Left lung (tissue), 10 donors: Measurements from ENCODE around the gene SBNO2. TPM values are rescaled to one million over a fixed set of nuclear protein-coding genes. Genes with fewer than 3 reads are reported as not detected.
A peak's percentile ranks its signal among the peaks of the same experiment; 100 is the strongest.

ENCODE experiments used
- ATAC-seq: fragments of 200-7000 bp; cut with Tn5 transposase; one replicate; pipeline ENCODE4 v1.9.1; 2020; ENCODE audit warnings: moderate library complexity
- DNase-seq, 4 donors: peaks; one replicate each; pipeline ENCODE4 v3.0.0-alpha.2; 2013 to 2020
- H3K27ac ChIP-seq, 2 donors: fragments of 200-600 bp; sonication (generic) in 1 of 2; one replicate each; pipeline versions ENCODE4 v1.5.0 to v1.8.0; 2020 to 2021
- H3K27me3 ChIP-seq, 2 donors: fragments of 200-600 bp; sonication (generic) in 1 of 2; one replicate each; pipeline versions ENCODE4 v1.5.0 to v1.8.0; 2020 to 2021
- H3K36me3 ChIP-seq, 2 donors: fragments of 200-600 bp; sonication (generic) in 1 of 2; one replicate each; pipeline versions ENCODE4 v1.5.0 to v1.8.0; 2020 to 2021
- H3K4me1 ChIP-seq, 2 donors: fragments of 200-600 bp; one replicate each; pipeline ENCODE4 v1.8.0; 2021
- H3K4me3 ChIP-seq, 2 donors: fragments of 200-600 bp; sonication (generic) in 1 of 2; one replicate each; pipeline versions ENCODE4 v1.5.0 to v1.8.0; 2020 to 2021; ENCODE audit warnings: mild to moderate bottlenecking in 1 of 2
- H3K9me3 ChIP-seq, 2 donors: fragments of 200-600 bp; sonication (generic) in 1 of 2; one replicate each; pipeline versions ENCODE4 v1.5.0 to v1.8.0; 2020 to 2021
- CTCF ChIP-seq, 2 donors: fragments of 200-600 bp; sonication (generic) in 1 of 2; IDR thresholded peaks; one replicate each; pipeline versions ENCODE4 v1.5.0 to v1.8.0; 2021; ENCODE audit warnings: antibody characterized with exemption in 2 of 2
- intact Hi-C, 2 donors: fragments of 100-400 bp; cut with DNase I; formaldehyde crosslinking; loops; one replicate each; pipeline versions ENCODE4 v1.11.2 to v1.14.2; 2022
- polyA plus RNA-seq, 6 donors: library from polyadenylated mRNA; unstranded; fragments of 120-200 nt; gene quantifications; one replicate each; pipeline ENCODE4 v1.2.1, GENCODE V29; 2013; ENCODE audit not compliant: insufficient read length in 6 of 6
- total RNA-seq, 2 donors: library from RNA; stranded (reverse); fragmentation: NEBNext Ultra II Directional; extraction: Animal tissue kit (Norgen Biotek cat#: 25700); gene quantifications; one replicate each; pipeline ENCODE4 v1.2.1, GENCODE V29; 2021
- donor health status: DM: no; HTN: yes; CAD: no.
- donor health status: DM: no; HTN: no; CAD: no.

SBNO2 gene
- total and polyA plus RNA-seq, 8 donors: 17.9 to 119 (median 23.7) TPM

- peaks cover 0 to 28% of the 10 kb centered on the region in 2 donors for H3K36me3 ChIP-seq
- no peaks in the 10 kb centered on the region for H3K27me3 ChIP-seq
- DNase-seq (peak in 1 of 4 donors; percentile 79), ATAC-seq (no peak)
- H3K27ac ChIP-seq: no peak overlapping the region
- H3K9me3 ChIP-seq: no peaks in the 10 kb centered on the region
- no peak overlapping the region for H3K4me3 ChIP-seq
- no peak for TF ChIP-seq CTCF (IDR thresholded peaks at IDR 0.05)
- intact Hi-C loops: no loop called here
- peaks cover 26 to 79% of the 10 kb centered on the region in 2 donors for H3K4me1 ChIP-seq
Observed at GRCh38 chr19:1169921-1170885, 3.9 kb downstream of the SBNO2 start.

- no peaks in the 10 kb centered on the region for H3K27me3 ChIP-seq
- H3K4me1 ChIP-seq: peaks cover 26 to 77% of the 10 kb centered on the region in 2 donors
- H3K27ac ChIP-seq: peak overlapping the region; percentile 67 to 74
- intact Hi-C loops: no loop called here
- TF ChIP-seq CTCF (IDR thresholded peaks at IDR 0.05): no peak
- no peaks in the 10 kb centered on the region for H3K9me3 ChIP-seq
- no peak for DNase-seq
- no peak for ATAC-seq
- peaks cover 0 to 28% of the 10 kb centered on the region in 2 donors for H3K36me3 ChIP-seq
- peak overlapping the region in 1 of 2 donors; percentile 26 for H3K4me3 ChIP-seq
Observed at GRCh38 chr19:1169411-1169791, 4.7 kb downstream of the SBNO2 start.

DNA sequence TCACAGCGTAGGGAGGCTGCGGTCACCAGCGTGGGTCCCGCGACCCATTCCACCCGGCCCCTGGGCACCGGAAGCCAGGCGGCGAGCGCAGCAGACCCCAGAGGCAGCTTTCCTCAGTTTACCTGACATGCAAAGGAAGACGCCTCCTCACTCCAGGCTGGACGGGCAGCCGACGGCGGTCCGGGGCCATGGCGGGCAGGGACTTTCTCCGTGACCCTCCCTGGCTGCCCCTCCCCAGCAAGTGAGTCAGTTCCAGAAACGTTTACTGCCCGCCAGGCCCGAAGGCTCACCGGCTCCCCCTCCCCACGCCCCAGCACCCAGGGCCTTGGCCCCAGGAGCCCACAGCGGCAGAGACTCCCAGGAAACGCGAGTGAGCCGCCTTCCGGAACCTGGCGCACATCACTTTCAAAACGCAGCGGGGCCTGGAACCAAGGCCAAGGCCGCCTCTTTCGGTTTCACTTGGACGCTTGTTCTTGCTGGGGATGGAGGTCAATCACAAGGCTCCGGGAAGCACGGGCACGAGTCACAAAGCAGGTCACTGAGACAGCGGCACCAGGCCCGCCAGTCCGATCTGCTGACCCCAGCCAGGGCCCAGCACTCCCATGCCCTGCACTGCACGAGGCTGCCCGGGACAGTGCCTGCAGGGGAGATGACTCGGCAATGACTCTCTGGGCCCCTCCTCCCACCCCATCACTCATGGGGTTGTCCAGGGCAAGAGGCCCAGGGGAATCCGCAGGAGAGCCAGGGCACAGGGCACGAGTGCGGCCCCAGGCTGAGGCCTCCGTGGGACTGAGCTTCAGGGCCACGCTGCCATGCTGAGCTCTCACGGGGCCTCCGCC, 5.3 kb downstream of the SBNO2 start:
- H3K4me3 ChIP-seq: peak overlapping the region; percentile 25 to 26
- no peak for ATAC-seq
- intact Hi-C loops: no loop called here
- H3K4me1 ChIP-seq: peaks cover 26 to 77% of the 10 kb centered on the region in 2 donors
- TF ChIP-seq CTCF (IDR thresholded peaks at IDR 0.05): no peak
- no peaks in the 10 kb centered on the region for H3K9me3 ChIP-seq
- peak in 2 of 4 donors; percentile 64 to 79 for DNase-seq
- H3K27me3 ChIP-seq: no peaks in the 10 kb centered on the region
- H3K36me3 ChIP-seq: peaks cover 0 to 28% of the 10 kb centered on the region in 2 donors
- H3K27ac ChIP-seq: peak overlapping the region; percentile 67 to 74

DNA sequence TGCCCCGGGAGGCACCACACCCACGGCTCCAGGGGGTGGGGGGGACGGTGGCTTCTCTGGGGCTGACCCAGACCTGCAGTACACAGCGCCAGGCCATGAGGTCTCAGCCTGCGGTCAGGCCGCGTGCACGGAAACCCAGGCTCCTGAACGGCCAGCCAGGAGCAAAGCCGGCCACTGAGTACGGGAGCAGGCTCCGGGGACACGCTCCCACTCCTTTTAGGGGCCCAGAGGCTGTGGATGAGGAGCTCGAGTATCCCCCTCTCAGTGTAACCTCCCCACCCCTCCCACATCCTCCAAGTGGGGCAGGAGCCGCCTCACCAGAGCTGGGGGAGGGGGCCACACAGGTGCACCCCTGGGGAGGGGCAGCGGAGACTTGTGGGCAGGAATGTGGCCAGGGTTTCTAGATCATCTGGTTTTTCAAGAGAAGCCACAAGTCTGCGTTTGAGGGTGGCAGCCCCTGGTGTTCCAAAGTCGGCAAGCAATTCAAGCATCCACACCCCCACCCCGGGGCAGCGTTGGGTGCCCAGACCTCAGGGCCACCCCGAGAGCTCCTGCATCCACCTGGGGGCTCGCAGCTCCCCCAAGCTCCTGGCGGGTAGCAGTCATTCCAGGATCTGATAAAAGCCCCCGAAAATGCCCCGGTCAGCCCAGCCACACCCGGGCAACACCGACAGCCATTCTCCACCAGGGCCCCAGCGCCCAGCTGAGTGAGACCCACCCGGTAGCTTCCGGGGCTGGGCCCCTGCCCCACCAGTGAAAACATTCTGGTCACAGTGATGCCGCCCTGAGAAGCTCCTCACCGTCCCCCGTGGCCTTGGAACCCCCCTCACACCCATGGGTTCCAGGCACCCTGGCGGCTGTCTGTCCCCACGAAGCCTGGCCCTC, 6.1 kb downstream of the SBNO2 start:
- Histone ChIP-seq H3K27me3 (no peaks in the 10 kb centered on the region), H3K9me3 (no peaks in the 10 kb centered on the region), H3K4me1 (peaks cover 26 to 84% of the 10 kb centered on the region in 2 donors), H3K27ac (peak overlapping the region; percentile 67 to 74), H3K4me3 (peak overlapping the region in 1 of 2 donors; percentile 26), H3K36me3 (peaks cover 0 to 28% of the 10 kb centered on the region in 2 donors)
- no peak for TF ChIP-seq CTCF (IDR thresholded peaks at IDR 0.05)
- no peak for ATAC-seq
- peak in 2 of 4 donors; percentile 76 to 79 for DNase-seq
- intact Hi-C loops: no loop called here
